GM12878 (cell line): Measurements from ENCODE around the gene KISS1R. TPM values are rescaled to one million over a fixed set of nuclear protein-coding genes. Genes with fewer than 3 reads are reported as not detected.

ENCODE experiments used
- ATF7 ChIP-seq: fragments of 450-650 bp; IDR thresholded peaks from 2 replicates; pipeline ENCODE4 v1.6.1; 2016; ENCODE audit warnings: low read depth, mild to moderate bottlenecking
- CEBPB ChIP-seq, 2 experiments: fragments of 150-350 bp in 1 of 2; IDR thresholded peaks; 2 replicates each; pipeline ENCODE4 v1.6.1; 2012 to 2014; ENCODE audit warnings: low read depth in 2 of 2, low read length in 2 of 2, borderline replicate concordance in 1 of 2, inconsistent platforms in 1 of 2
- CHD2 ChIP-seq: IDR thresholded peaks from 2 replicates; pipeline ENCODE4 v1.6.1; 2011; ENCODE audit warnings: low read depth, low read length, improper control_type of control experiment, borderline replicate concordance
- CREM ChIP-seq: IDR thresholded peaks from 2 replicates; pipeline ENCODE4 v1.6.1; 2014; ENCODE audit warnings: antibody characterized with exemption, low read depth
- EED ChIP-seq: sonication (generic); IDR thresholded peaks from 2 replicates; pipeline ENCODE4 v1.6.1; 2016; ENCODE audit warnings: antibody characterized with exemption, low read depth
- HDAC6 ChIP-seq: fragments of 200-600 bp; sonication (generic); IDR thresholded peaks from one replicate; pipeline ENCODE4 v1.8.0; 2017; ENCODE audit warnings: antibody characterized with exemption; ENCODE audit not compliant: unreplicated experiment
- HSF1 ChIP-seq: fragments of 150-350 bp; IDR thresholded peaks from 2 replicates; pipeline ENCODE4 v1.6.1; 2014; ENCODE audit warnings: mild to moderate bottlenecking, low read depth, low read length
- IRF5 ChIP-seq: fragments of 450-650 bp; IDR thresholded peaks from 2 replicates; pipeline ENCODE4 v1.6.1; 2017; ENCODE audit warnings: borderline replicate concordance
- KAT2A ChIP-seq: conservative IDR thresholded peaks from 2 replicates; pipeline ENCODE4 v1.6.1; 2011; ENCODE audit warnings: low read depth, low read length; ENCODE audit not compliant: control insufficient read depth
- LARP7 ChIP-seq: fragments of 450-650 bp; IDR thresholded peaks from 2 replicates; pipeline ENCODE4 v1.6.1; 2017; ENCODE audit warnings: mild to moderate bottlenecking
- MAX ChIP-seq: IDR thresholded peaks from 2 replicates; pipeline ENCODE4 v1.6.1; 2012; ENCODE audit warnings: low read depth, low read length, improper control_type of control experiment
- MEF2A ChIP-seq: IDR thresholded peaks from 2 replicates; pipeline ENCODE4 v1.6.1; 2011; ENCODE audit warnings: low read depth, mild to moderate bottlenecking, low read length, moderate library complexity; ENCODE audit not compliant: insufficient read depth
- MXI1 ChIP-seq: fragments of 150-350 bp; IDR thresholded peaks from 2 replicates; pipeline ENCODE4 v1.6.1; 2011; ENCODE audit warnings: low read depth, mild to moderate bottlenecking, inconsistent platforms, low read length, improper control_type of control experiment
- NFXL1 ChIP-seq: fragments of 450-650 bp; IDR thresholded peaks from 2 replicates; pipeline ENCODE4 v1.6.1; 2017; ENCODE audit warnings: antibody characterized with exemption, mild to moderate bottlenecking, borderline replicate concordance
- NFYB ChIP-seq: IDR thresholded peaks from 2 replicates; pipeline ENCODE4 v1.6.1; 2011; ENCODE audit warnings: low read depth, mild to moderate bottlenecking, low read length, improper control_type of control experiment, moderate library complexity; ENCODE audit not compliant: insufficient read depth
- NR2C1 ChIP-seq: fragments of 450-650 bp; IDR thresholded peaks from 2 replicates; pipeline ENCODE4 v1.6.1; 2017; ENCODE audit warnings: antibody characterized with exemption, mild to moderate bottlenecking, moderate library complexity
- PAX5 ChIP-seq: IDR thresholded peaks from 2 replicates; pipeline ENCODE4 v1.6.1; 2011; ENCODE audit warnings: low read depth, low read length, borderline replicate concordance
- PAX8 ChIP-seq: fragments of 450-650 bp; IDR thresholded peaks from 2 replicates; pipeline ENCODE4 v1.6.1; 2017; ENCODE audit warnings: mild to moderate bottlenecking, moderate library complexity
- RAD51 ChIP-seq: fragments of 450-650 bp; IDR thresholded peaks from 2 replicates; pipeline ENCODE4 v1.6.1; 2016; ENCODE audit warnings: moderate library complexity, mild to moderate bottlenecking, inconsistent platforms
- RCOR1 ChIP-seq: conservative IDR thresholded peaks from 2 replicates; pipeline ENCODE4 v1.6.1; 2012; ENCODE audit warnings: low read depth, low read length, improper control_type of control experiment
- REST ChIP-seq: IDR thresholded peaks from 2 replicates; pipeline ENCODE4 v1.6.1; 2012; ENCODE audit warnings: mild to moderate bottlenecking, low read depth, low read length
- SIN3A ChIP-seq: IDR thresholded peaks from 2 replicates; pipeline ENCODE4 v1.6.1; 2012; ENCODE audit warnings: low read depth, low read length, improper control_type of control experiment
- STAT3 ChIP-seq: IDR thresholded peaks from 2 replicates; pipeline ENCODE4 v1.6.1; 2011; ENCODE audit warnings: low read depth, low read length, improper control_type of control experiment
- TBL1XR1 ChIP-seq: IDR thresholded peaks from 2 replicates; pipeline ENCODE4 v1.6.1; 2012; ENCODE audit warnings: low read depth, low read length, improper control_type of control experiment
- TCF3 ChIP-seq: IDR thresholded peaks from 2 replicates; pipeline ENCODE4 v1.6.1; 2012; ENCODE audit warnings: low read depth, mild to moderate bottlenecking, low read length, borderline replicate concordance; ENCODE audit not compliant: insufficient read depth
- WRNIP1 ChIP-seq: IDR thresholded peaks from 2 replicates; pipeline ENCODE4 v1.6.1; 2011; ENCODE audit warnings: low read depth, low read length, improper control_type of control experiment, borderline replicate concordance
- YY1 ChIP-seq: IDR thresholded peaks from 2 replicates; pipeline ENCODE4 v1.6.1; 2011; ENCODE audit warnings: low read depth, mild to moderate bottlenecking, low read length
- polyA plus RNA-seq, 11 experiments: library from polyadenylated mRNA; depleted of rRNA in 4 of 11; unstranded in 6 of 11; stranded (reverse) in 5 of 11; fragments of >200 nt; fragmentation: Nextera tagmentation in 4 of 11; fragmentation: Illumina TruSeq in 1 of 11; extraction: Ambion mirVana in 4 of 11; extraction: Trizol in 1 of 11; gene quantifications; 1 replicate in 1 of 11; 2 replicates in 10 of 11; pipeline versions ENCODE4 v1.2.1 to v1.2.3, GENCODE V29; 2011 to 2016; ENCODE audit warnings: inconsistent platforms in 2 of 11, missing spikeins in 2 of 11, low read depth in 1 of 11
- total RNA-seq, 4 experiments: library from RNA; depleted of rRNA in 3 of 4; stranded (reverse); fragments of >200 nt in 3 of 4; fragmentation: Illumina TruSeq in 1 of 4; extraction: Trizol in 1 of 4; gene quantifications; 2 replicates each; pipeline versions ENCODE4 v1.2.1 to v1.2.3, GENCODE V29; 2013 to 2021

The KISS1R gene
- total and polyA plus RNA-seq, 10 of the 15 experiments (the other 5 are each of a cell fraction or from before 2014, with no cell fraction given) = 0.13 to 2.7 (median 1.4) TPM; not detected in 3

- TF ChIP-seq REST = no peak
- no peak for TF ChIP-seq PAX5
- TF ChIP-seq MXI1 = no peak
- TF ChIP-seq NFXL1 = no peak
- TF ChIP-seq NFYB = no peak
- TF ChIP-seq NR2C1 = no peak
- no peak for TF ChIP-seq RAD51
- TF ChIP-seq LARP7 = peak; percentile 79; the same call in 1 of the 2 replicates
- TF ChIP-seq IRF5 = no peak
- no peak for TF ChIP-seq WRNIP1
- no peak for TF ChIP-seq EED
- no peak for TF ChIP-seq PAX8
- TF ChIP-seq TBL1XR1 = no peak
- TF ChIP-seq KAT2A = no peak
- TF ChIP-seq SIN3A = no peak; the same call in 1 of the 2 replicates
- peak; percentile 57; the same call in 1 of the 2 replicates for TF ChIP-seq YY1
- TF ChIP-seq MEF2A = no peak
- TF ChIP-seq RCOR1 = peak; percentile 23
- TF ChIP-seq ATF7 = no peak
- TF ChIP-seq CHD2 = no peak
- no peak for TF ChIP-seq TCF3
- TF ChIP-seq HDAC6 = no peak
- no peak for TF ChIP-seq STAT3
- TF ChIP-seq MAX = no peak
- peak; percentile 91 for TF ChIP-seq CREM
- TF ChIP-seq HSF1 = no peak
- TF ChIP-seq CEBPB (IDR thresholded peaks at IDR 0.05; ENCODE audit: borderline replicate concordance in 1 of 2, low read depth in 2 of 2, low read length in 2 of 2) = no peak
Observed at GRCh38 chr19:947090-947706, 30.1 kb downstream of the KISS1R start (continued).
